GM19239 (cell line): ENCODE measurements around the gene LAPTM4A.
"Not testable (repeated sequence)": the region's sequence is repeated elsewhere in the genome, so short reads cannot be mapped to it uniquely, and the experiment has no call there.

ENCODE experiments used
- DNase-seq: peaks from one replicate; pipeline ENCODE4 v3.0.0; 2011; ENCODE audit warnings: low spot score; ENCODE audit not compliant: insufficient read length
- FAIRE-seq: peaks from 2 replicates; lab custom pipeline; 2011; peaks lifted over from hg19 to GRCh38; lab: Jason Lieb, UNC

LAPTM4A gene

DNA sequence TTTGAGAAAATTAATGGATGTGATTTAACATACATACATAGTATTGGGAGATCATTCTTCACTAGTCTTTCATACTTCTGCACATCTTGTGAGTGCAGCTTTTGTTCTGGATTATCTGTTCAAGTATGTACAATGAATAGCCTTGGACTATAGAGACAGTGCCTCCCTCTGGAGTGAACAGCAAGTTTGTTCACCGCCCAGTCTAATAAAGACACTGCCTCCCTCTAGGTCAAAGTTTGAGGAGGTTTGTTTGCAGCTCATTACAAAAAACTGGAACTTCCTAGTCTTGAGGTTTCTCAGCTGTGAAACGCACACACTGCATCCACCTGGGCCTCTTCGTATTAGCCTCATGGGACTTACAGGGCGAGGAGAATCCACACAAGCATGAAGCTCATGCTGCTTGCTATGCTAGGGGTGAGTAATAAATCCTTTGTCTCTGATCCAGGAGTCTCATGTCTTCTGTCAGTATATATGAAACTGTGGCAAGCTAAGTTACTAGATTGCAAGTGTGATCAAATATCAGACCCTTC, 26.0 kb upstream of the LAPTM4A start:
- no peak for FAIRE-seq
- DNase-seq: no peak

GRCh38 chr2:20076757-20077156, 25.3 kb upstream of the LAPTM4A start:
- DNase-seq: no peak
- FAIRE-seq: no peak

DNA sequence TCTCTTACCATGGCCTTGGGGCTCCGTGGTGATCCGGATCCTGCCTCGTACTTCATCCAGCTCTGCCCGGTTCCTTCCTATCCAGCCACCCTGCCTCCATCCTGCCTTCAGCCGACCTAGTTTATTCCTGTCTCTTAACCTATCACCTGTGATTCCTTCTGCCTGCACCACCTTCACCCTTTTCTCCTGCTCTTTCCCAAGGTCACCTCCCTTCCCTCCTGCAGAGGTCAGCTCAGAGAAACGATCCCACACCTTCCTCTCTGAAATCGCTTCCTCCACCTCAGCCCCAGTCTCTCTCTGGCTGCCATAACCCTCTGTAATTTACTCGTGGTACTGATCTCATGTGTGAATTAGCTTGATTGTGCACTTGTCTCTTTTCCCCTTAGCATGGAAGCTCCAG, 23.5 kb upstream of the LAPTM4A start:
- DNase-seq: no peak
- no peak for FAIRE-seq

DNA sequence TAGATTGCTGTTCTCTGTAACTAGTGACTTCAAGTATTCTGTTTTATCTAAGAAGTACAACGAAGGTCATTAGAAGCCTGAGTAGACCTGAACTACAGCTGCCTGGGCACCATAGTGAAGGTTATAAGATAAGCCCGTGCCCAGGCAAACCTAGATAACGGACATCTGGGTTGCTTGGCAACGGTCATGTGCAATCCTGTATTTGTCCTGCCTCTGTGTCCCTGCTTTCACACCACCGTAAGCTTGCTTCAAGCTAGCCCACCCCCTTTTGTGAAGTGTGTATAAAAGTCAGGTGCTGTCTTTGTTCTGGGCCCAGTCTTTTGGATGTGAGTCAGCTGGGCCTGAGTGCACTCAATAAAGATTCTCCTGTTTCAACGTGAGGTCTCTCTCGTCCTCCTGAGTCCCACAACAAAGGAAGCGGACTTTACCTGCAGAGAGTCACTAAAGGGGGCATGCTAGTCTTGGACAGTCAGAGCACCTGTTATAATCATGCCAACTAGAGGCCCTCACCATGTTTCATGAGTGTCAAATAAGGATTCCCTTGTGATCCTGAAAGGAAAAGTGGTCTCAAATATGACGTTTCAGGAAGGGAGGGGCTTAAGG, 22.7 kb upstream of the LAPTM4A start:
- DNase-seq, FAIRE-seq: not testable (repeated sequence)

GRCh38 chr2:20073460-20073859, 22.0 kb upstream of the LAPTM4A start:
- DNase-seq: no peak
- no peak for FAIRE-seq

DNA sequence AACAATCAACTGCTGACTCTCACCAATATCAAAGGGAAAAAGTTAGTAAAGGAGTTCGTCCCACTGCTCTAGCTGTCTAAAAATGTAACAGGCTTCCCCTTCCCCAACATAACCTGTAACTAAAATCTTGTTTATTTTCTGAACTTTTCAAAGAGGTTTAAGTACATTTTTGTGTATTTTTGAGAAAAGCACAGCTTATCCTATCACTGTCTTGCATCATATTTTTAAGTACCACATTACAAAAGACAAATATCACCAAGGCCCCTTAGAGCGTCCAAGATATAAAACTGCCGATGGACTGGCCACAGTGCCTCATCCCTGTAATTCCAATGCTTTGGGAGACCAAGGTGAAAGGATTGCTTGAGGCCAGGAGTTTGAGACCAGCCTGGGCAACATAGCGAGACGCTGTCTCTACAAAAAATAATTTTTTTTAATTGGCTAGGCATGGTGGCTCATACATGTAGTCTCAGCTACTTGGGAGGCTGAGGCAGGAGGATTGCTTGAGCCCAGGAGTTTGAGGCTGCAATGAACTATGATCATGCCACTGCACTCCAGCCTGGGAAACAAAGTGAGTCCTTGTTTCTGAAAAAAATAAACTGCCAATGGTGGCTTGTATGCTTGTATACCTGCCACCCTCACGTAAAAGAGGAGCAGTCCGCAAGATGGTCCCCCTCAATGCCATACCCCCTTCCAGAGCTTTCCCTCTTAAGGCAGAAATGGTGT, 21.2 kb upstream of the LAPTM4A start:
- no peak for DNase-seq
- no peak for FAIRE-seq

DNA sequence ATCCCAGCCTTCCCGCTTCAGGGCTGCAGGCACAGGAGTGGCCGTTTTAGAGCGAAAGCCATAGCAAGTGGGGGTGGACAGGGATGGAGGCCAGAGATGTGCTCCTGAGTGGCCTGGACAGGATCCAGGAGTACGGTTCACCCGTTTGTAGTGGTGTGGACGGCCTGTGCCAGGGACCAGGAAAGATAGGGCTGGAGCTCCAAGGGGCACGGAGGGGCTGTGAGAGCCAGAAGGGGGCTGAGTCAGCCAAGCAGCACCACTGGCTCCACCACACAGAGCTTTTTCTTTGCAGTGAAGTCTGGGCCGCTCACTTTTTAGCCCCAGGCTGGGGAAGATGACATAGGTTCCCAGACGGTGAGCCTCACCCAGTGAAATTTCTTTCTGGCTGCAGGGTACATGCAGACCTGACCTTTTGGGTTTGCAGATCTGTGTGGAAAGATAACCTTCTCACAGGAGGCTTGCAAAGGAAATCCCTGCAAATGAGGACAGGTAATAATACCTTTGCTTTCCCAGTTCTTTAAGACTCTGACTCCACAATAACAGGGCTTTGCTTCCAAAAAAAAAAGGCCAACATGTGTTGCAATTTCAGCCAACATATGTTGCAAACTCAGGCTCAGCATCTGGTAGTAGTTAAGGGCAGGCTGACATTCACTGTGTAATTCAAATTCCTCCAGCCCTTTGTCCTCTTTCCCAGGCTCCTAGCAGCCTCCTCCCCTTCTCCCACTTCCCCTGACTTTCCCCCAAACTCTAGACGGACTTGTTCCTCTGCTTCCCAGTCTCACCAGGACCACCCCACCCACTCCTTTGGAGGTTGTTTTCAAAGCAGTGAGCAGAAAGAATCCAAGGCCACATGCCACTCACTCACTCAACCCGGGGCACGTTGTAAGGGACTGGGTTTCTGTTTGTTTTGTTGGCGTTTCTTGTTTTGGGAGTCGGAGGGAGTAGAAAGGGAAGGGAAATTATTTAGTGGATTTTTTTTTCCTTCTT, 20.3 kb upstream of the LAPTM4A start:
- no peak for FAIRE-seq
- no peak for DNase-seq

- DNase-seq (no peak), FAIRE-seq (no peak)
These were observed 18.3 kb upstream of the LAPTM4A start for GRCh38 chr2:20069756-20070155.

DNA sequence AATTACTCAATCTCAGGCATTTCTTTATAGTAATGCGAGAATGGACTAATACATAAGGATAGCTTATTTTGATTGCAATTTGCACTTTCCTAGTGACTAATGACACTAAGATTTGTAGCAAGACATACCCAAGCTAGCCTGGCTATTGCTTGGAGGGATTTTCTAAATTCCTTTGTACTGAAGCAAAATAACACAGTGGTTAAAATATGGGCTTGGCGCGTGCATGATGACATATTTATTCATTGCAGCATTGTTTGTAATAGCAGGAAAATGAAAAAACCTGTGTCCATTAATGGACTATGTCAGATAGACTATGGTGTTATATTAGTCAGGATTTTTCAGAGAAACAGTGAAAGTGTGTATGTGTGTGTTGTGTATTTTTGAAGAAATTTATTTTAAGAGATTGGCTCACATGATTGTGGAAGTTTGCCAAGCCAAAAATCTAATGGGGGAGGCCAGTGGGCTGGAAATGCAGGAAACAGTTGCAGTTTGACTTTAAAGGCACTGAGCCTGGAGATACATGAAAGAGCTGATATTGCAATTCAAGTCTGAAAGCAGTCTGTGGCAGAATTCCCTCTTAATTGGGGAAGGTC, 16.7 kb upstream of the LAPTM4A start:
- FAIRE-seq: no peak
- no peak for DNase-seq

GRCh38 chr2:20065885-20066602, 14.6 kb upstream of the LAPTM4A start:
- FAIRE-seq (no peak), DNase-seq (no peak)

- no peak for DNase-seq
These were observed 13.4 kb upstream of the LAPTM4A start for GRCh38 chr2:20064841-20065240.

GRCh38 chr2:20064421-20064820, 13.0 kb upstream of the LAPTM4A start:
- no peak for DNase-seq
- FAIRE-seq: no peak

More at GRCh38 chr2:20064841-20065240, 13.4 kb upstream of the LAPTM4A start:
- no peak for FAIRE-seq

DNA sequence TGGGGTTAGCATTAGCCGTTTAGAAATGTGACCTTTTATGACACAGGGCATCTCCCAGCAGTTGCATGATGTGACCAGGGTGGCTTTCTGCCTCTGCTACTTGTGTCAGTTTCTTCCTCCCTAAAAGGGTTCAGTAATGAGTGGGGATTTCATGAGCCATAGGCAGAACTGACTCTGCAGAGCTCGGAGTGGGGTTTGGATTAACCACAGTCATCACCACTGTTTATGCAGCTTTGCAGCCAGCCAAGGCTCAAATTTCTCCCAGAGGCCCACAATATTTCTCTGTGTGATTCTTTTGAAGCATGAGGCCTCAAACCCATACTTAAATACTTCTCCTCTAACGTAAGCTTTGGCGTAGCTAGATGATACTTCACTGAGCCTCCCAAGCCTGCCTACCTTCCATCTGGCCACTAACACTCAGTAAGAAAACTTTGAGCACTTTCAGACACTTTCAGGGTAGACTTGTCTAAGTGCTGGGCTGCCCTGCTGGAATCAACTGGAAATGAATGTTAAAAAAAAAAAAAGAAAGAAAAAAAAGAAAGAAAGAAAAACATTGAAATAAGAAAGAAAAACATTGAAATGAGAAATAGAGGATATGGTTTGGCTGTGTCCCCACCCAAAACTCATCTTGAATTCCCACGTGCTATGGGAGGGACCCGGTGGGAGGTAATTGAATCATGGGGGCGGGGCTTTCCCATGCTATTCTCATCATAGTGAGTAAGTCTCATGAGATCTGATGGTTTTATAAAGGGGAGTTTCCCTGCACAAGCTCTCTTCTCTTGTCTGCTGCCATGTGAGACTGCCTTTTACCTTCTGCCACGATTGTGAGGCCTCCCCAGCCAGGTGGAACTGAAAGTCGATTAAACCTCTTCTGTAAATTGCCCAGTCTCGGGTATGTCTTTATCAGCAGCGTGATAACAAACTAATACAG, 11.5 kb upstream of the LAPTM4A start:
- FAIRE-seq: no peak
- no peak for DNase-seq

- FAIRE-seq: no peak
These were observed 10.5 kb upstream of the LAPTM4A start for GRCh38 chr2:20061940-20062339.

GRCh38 chr2:20061476-20061875, 10.0 kb upstream of the LAPTM4A start:
- FAIRE-seq (no peak), DNase-seq (no peak)

More at GRCh38 chr2:20061940-20062339, 10.5 kb upstream of the LAPTM4A start:
- DNase-seq: no peak

DNA sequence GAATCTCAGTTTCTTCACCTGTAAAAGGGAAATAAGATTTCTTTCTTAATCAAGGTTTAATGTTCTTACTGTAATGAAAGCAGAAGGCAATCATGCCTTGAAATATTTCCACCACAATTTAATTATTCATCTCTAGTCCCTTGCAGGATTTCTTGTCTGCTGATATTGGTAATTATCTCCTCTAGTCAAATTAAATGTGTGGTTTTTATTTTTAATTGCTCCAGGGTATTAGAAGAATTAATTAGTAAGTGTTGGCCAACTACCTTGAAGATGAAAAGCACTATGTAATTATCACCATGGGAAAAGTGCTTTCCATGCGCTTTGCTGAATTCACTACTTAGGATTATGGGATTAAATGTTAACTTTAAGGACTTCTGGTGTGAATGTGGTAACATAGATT, 8.7 kb upstream of the LAPTM4A start:
- FAIRE-seq (no peak), DNase-seq (no peak)

DNA sequence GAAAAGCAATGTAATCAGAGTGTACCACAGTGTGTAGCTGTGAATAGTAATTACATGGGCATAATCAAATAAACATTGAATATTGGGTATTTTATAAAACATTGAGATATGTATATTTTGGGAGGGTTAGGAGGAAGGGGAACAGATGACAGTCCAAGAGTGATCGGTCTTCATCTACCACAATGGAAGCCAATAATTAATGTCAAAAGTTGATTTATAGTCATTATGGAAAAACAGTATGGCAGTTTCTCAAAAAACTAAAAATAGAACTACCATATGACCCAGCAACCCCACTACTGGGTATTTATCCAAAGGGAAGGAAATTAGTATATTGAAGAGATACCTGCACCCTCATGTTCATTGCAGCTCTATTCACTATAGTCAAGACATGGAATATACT, 5.8 kb upstream of the LAPTM4A start:
- FAIRE-seq: no peak

GRCh38 chr2:20054931-20055330, 3.5 kb upstream of the LAPTM4A start:
- DNase-seq (no peak), FAIRE-seq (no peak)

More for the DNA sequence above, 5.8 kb upstream of the LAPTM4A start:
- no peak for DNase-seq
